Left ventricle myocardium inferior (tissue), 1 donor: Measurements from ENCODE around the gene TUBA1B. TPM values are rescaled to one million over a fixed set of nuclear protein-coding genes. Genes with fewer than 3 reads are reported as not detected.

Source experiments
- DNase-seq: peaks from one replicate; pipeline ENCODE4 v3.0.0-alpha.2; 2020
- H3K27ac ChIP-seq: fragments of 200-600 bp; replicated peaks from 2 replicates; pipeline ENCODE4 v1.8.0; 2021
- H3K27me3 ChIP-seq: fragments of 200-600 bp; 2 replicates; pipeline ENCODE4 v1.8.0; 2021; ENCODE audit warnings: low read depth
- H3K36me3 ChIP-seq: fragments of 200-600 bp; 2 replicates; pipeline ENCODE4 v1.8.0; 2021
- H3K4me1 ChIP-seq: fragments of 200-600 bp; 2 replicates; pipeline ENCODE4 v1.8.0; 2021
- H3K4me3 ChIP-seq: fragments of 200-600 bp; 2 replicates; pipeline ENCODE4 v1.8.0; 2021; ENCODE audit warnings: mild to moderate bottlenecking, moderate library complexity
- H3K9me3 ChIP-seq: fragments of 200-600 bp; replicated peaks from 2 replicates; pipeline ENCODE4 v1.8.0; 2021
- intact Hi-C: fragments of 100-400 bp; cut with micrococcal nuclease; formaldehyde crosslinking; loops from one replicate; pipeline ENCODE4 v1.11.0; 2022
- total RNA-seq: library from RNA; stranded (reverse); fragmentation: NEBNext Ultra II Directional; extraction: Animal tissue kit (Norgen Biotek cat#: 25700); gene quantifications from one replicate; pipeline ENCODE4 v1.2.1, GENCODE V29; 2021
- TF ChIP-seq, protein P1 (sequence below): fragments of 200-600 bp; IDR thresholded peaks from 2 replicates; pipeline ENCODE4 v1.8.0; 2021; ENCODE audit warnings: antibody characterized with exemption, mild to moderate bottlenecking, borderline replicate concordance
- donor health status: DM: no; HTN: yes; CAD: no; lungs with severe emphysema.

The TUBA1B gene
- total RNA-seq, 1 donor from 2014 or later, result 318 TPM

DNA sequence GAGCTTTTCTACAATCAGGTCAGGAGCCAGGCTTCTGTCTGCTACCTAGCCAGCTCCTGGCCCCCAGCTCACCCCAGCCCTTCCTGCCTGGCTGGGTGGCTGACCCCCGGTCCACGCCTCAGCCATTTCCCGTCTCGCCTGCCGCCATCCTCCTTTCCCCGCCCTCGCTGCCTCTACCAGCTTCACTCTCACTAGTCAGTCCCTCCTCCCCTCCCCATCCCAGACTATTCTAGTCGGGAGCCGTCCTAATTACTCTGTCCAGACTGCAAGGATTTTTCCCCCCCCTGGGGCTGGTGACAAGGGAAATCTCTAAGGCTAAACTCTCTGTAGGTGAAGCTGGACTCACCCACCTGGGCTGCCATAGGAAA lies 37.4 kb downstream of the TUBA1B start:
- TF ChIP-seq, protein P1, sequence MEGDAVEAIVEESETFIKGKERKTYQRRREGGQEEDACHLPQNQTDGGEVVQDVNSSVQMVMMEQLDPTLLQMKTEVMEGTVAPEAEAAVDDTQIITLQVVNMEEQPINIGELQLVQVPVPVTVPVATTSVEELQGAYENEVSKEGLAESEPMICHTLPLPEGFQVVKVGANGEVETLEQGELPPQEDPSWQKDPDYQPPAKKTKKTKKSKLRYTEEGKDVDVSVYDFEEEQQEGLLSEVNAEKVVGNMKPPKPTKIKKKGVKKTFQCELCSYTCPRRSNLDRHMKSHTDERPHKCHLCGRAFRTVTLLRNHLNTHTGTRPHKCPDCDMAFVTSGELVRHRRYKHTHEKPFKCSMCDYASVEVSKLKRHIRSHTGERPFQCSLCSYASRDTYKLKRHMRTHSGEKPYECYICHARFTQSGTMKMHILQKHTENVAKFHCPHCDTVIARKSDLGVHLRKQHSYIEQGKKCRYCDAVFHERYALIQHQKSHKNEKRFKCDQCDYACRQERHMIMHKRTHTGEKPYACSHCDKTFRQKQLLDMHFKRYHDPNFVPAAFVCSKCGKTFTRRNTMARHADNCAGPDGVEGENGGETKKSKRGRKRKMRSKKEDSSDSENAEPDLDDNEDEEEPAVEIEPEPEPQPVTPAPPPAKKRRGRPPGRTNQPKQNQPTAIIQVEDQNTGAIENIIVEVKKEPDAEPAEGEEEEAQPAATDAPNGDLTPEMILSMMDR, result no peak
- peak overlapping the region; percentile 25 for H3K27ac ChIP-seq
- intact Hi-C loops, result no loop called here
- peaks cover 59% of the 10 kb centered on the region for H3K27me3 ChIP-seq
- peaks cover 29% of the 10 kb centered on the region for H3K36me3 ChIP-seq
- peaks cover 64% of the 10 kb centered on the region for H3K4me1 ChIP-seq
- peak overlapping the region; percentile 60 for H3K4me3 ChIP-seq
- DNase-seq, result peak; percentile 33
- no peaks in the 10 kb centered on the region for H3K9me3 ChIP-seq

DNA sequence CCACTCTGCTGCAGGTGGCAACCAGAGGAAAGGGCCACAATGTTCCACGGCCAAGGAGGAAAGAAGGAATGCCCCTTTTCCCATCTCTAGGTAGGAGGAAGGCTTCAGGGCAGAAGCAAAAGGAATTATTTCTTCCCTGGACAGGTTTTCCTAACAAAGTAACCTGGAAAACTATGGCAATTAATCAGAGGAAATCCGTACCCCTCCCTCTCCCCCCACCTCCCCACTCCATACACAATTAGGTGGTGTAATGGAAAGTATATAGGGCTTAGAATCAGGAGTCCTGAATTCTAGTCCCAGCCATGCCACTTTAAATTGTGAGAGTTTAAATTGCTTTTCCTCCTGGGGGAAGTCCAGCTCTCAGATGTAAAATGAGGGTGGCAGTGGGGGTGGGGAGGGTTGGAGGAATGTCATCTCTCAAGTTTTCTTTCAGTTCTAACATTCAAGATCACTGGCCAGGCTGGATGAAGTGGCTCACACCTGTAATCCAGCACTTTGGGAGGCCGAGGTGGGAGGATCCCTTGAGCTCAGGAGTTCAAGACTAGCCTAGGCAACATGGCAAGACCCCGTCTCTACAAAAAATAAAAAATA lies 38.3 kb downstream of the TUBA1B start:
- Histone ChIP-seq H3K9me3 (no peaks in the 10 kb centered on the region), H3K36me3 (peaks cover 21% of the 10 kb centered on the region), H3K27me3 (peaks cover 64% of the 10 kb centered on the region), H3K4me1 (peaks cover 72% of the 10 kb centered on the region), H3K4me3 (peak overlapping the region; percentile 60), H3K27ac (peak overlapping the region; percentile 25)
- DNase-seq, result no peak
- TF ChIP-seq, protein P1, result no peak
- intact Hi-C loops, result no loop called here

DNA sequence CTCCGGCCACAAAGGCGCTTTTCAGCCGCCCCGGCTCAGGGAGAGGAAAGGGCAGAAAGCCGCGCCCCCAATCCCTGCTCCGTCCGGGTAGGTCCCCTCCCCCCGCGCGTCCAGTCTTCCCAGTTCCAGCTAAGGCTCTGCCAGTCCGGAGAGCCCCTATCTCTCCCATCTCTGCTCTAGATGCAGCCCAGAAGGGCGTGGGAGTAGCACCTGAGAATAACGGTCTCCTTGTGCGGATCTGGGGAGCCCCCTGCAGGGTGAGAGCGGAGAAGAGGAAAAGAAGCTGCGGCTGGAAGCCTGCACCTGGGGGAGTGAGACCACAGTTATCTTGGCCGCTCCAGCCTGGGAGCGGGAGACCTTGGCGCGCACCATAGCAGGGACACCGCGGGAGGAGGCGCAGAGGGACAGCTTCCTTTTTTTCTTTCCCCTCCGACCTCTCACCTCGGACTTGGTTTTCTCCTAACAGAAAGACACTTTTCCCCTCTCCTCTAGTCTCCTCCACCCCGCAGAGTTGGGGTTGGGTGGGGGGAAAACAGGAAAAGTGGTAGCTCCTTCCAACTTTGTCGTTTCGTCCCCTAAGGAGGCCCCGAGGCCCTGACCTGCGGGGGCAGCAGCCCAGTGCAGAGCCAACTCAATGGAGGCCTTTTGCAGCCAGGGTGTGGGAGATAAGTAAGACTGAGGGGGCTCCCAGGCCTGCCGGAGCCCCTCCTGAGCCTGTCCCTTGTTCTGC lies 38.9 kb downstream of the TUBA1B start:
- peak; percentile 37 for DNase-seq
- TF ChIP-seq, protein P1, result peak; percentile 39
- Histone ChIP-seq H3K4me3 (peak overlapping the region; percentile 59), H3K27ac (peak overlapping the region; percentile 24), H3K27me3 (peaks cover 64% of the 10 kb centered on the region), H3K9me3 (no peaks in the 10 kb centered on the region), H3K4me1 (peaks cover 75% of the 10 kb centered on the region), H3K36me3 (peaks cover 15% of the 10 kb centered on the region)
- intact Hi-C loops, result no loop called here

DNA sequence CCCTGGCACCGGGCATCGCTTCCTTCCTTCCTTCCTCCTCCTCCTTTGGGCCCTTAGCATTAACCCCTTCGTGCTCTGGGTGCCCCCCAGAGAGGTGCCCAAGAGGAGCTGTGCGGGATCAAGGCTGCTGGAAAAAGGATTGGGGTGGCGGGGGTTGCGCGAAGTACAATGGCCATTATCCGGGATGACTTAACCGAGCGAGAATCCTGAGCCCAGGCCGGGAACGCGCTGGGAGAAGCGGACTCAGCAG lies 39.4 kb downstream of the TUBA1B start:
- intact Hi-C loops, result no loop called here
- Histone ChIP-seq H3K4me3 (peak overlapping the region; percentile 59), H3K36me3 (peaks cover 10% of the 10 kb centered on the region), H3K27ac (peak overlapping the region; percentile 4), H3K27me3 (peaks cover 64% of the 10 kb centered on the region), H3K9me3 (no peaks in the 10 kb centered on the region), H3K4me1 (peaks cover 75% of the 10 kb centered on the region)
- TF ChIP-seq, protein P1, result no peak
- DNase-seq, result no peak

DNA sequence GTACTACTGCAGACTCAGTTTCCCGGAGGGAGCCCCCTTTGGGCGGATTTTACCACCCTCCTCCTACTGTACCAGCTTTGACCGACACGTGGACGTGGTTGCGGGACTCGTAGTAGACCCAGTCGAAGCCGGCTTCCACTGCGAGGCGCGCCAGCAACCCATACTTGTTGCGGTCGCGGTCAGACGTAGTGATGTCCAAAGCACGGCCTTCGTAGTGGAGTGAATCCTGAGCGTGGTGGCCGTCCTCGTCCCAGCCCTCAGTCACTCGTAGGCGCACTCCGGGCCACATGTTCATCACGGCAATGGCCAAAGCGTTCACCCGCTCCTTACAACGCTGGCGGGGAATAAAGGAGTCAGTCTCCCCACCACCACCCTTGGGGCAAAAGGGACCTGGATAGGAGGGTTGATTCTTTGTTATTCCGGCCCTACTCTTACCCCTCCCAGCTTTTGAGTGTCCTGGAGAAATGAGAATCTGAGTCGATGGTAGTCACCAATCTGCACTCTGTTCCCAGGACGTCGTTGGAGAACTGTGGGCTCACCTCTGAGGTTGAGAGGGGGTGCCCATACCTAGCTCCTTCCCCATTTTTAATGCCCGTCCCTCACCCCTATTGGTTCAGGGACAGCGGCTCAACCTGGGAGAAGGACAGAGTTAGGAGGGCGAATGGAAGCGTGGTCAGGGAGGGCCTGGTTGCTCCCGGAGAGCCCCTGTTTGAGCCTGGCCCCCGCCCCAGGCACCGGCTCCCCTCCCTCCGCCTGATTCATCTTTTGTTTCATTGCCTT lies 39.9 kb downstream of the TUBA1B start:
- peaks cover 75% of the 10 kb centered on the region for H3K4me1 ChIP-seq
- peaks cover 64% of the 10 kb centered on the region for H3K27me3 ChIP-seq
- TF ChIP-seq, protein P1, result no peak
- intact Hi-C loops, result no loop called here
- H3K27ac ChIP-seq, result peak overlapping the region; percentile 4
- no peaks in the 10 kb centered on the region for H3K9me3 ChIP-seq
- peaks cover 7% of the 10 kb centered on the region for H3K36me3 ChIP-seq
- DNase-seq, result no peak
- peak overlapping the region; percentile 59 for H3K4me3 ChIP-seq
